NB4 (cell line): ENCODE results near the gene CNOT8.
"Not testable (repeated sequence)": the region's sequence is repeated elsewhere in the genome, so short reads cannot be mapped to it uniquely, and the experiment has no call there.

Experiments
- POLR2A ChIP-seq: IDR thresholded peaks from 2 replicates; pipeline ENCODE4 v1.6.1; 2011; ENCODE audit warnings: mild to moderate bottlenecking; ENCODE audit not compliant: insufficient read length; ENCODE audit errors: extremely low read depth
- TF ChIP-seq, protein P1 (sequence below): IDR thresholded peaks from one replicate; pipeline ENCODE4 v1.5.1; 2012; ENCODE audit warnings: low read depth, low read length

DNA sequence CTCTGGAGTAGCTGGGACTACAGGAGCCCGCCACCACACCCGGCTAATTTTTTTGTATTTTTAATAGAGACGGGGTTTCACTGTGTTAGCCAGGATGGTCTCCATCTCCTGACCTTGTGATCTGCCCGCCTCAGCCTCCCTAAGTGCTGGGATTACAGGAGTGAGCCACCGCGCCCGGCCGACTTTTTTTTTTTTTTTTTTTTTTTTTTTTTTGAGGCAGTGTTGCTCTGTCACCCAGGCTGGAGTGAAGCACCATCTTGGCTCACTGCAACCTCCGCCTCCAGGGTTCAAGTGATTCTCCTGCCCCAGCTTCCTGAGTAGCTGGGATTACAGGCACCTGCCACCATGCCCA is 22.8 kb upstream of the CNOT8 start:
- not testable (repeated sequence) for TF ChIP-seq POLR2A
- TF ChIP-seq, protein P1, sequence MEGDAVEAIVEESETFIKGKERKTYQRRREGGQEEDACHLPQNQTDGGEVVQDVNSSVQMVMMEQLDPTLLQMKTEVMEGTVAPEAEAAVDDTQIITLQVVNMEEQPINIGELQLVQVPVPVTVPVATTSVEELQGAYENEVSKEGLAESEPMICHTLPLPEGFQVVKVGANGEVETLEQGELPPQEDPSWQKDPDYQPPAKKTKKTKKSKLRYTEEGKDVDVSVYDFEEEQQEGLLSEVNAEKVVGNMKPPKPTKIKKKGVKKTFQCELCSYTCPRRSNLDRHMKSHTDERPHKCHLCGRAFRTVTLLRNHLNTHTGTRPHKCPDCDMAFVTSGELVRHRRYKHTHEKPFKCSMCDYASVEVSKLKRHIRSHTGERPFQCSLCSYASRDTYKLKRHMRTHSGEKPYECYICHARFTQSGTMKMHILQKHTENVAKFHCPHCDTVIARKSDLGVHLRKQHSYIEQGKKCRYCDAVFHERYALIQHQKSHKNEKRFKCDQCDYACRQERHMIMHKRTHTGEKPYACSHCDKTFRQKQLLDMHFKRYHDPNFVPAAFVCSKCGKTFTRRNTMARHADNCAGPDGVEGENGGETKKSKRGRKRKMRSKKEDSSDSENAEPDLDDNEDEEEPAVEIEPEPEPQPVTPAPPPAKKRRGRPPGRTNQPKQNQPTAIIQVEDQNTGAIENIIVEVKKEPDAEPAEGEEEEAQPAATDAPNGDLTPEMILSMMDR, result not testable (repeated sequence)
